NCI-H69 (cell line): ENCODE data around the gene GADL1.

ENCODE experiments used
- DNase-seq: peaks from one replicate; lab custom pipeline; 2025; lab: John Stamatoyannopoulos, UW

GADL1 gene

DNA sequence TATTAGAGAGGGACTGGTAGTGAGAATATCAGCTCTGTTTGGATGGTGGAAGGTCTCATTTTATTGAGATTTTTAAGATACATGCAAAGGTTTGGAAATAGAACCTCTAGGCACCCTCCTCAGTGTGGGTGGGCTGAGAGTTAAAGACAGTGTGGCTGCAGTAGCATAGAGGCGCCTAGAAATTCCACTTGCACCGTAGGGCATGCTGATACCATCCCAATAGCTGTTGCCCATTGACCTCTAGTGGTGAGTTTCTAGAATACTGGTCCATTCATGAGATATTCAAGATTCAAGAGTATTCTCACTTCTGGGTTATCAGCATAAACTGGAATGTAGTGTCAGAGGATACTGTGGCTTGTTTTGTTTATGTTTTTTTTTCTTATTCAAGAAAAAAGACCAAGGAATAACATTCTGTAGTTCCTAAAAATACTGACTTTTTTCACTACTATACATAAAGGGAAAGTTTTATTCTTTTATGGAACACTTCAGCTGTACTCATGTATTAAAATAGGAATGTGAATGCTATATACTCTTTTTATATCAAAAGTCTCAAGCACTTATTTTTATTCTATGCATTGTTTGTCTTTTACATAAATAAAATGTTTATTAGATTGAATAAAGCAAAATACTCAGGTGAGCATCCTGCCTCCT lies 200.9 kb downstream of the GADL1 start:
- peak; percentile 75 for DNase-seq

DNA sequence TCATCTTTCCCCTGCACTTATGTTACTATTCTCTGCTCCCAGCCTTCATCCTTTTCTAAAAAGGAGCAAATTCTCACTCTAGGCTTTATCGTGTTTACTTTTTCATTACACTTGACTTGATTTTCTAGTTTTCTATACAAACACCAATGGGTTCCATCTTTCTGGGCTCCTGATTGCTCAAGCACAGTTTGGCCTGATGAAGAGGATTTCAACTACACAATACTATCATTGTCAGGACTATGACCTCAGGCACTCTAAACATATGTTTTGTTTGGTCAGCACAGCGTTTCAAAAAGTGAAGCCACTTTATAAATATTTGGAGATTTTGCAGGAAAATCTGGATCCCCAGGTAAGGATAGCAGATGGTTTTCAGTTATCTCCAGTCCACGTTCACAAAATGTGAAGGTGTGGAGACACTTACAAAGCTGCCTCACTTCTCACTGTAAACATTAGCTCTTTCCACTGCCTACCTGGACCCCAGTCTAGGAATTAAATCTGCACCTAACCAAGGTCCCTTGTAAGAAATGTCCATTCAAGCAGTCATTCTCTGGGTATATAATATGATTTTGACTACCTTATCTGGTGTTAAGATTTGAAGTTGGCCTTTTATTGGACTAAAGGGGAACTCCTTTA lies 201.8 kb downstream of the GADL1 start:
- DNase-seq = no peak

DNA sequence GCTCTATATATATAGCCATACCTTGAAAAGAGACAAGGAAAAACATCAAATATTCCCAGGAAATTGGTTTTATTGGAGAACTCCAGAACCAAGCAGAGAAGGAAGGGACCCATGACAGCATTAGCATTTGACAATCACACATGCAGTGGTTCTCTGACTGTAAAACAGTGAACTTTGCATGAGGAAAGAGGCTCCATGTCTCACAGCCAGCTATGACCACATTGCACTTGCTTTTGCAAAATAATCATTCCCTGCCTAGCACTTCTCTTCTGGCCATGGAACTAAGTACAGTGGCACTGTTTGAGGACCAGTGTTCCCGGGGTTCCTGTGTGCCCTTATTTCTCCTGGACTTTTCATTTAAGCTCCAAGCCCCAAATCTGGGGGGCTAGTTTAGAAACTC lies 202.5 kb downstream of the GADL1 start:
- no peak for DNase-seq

DNA sequence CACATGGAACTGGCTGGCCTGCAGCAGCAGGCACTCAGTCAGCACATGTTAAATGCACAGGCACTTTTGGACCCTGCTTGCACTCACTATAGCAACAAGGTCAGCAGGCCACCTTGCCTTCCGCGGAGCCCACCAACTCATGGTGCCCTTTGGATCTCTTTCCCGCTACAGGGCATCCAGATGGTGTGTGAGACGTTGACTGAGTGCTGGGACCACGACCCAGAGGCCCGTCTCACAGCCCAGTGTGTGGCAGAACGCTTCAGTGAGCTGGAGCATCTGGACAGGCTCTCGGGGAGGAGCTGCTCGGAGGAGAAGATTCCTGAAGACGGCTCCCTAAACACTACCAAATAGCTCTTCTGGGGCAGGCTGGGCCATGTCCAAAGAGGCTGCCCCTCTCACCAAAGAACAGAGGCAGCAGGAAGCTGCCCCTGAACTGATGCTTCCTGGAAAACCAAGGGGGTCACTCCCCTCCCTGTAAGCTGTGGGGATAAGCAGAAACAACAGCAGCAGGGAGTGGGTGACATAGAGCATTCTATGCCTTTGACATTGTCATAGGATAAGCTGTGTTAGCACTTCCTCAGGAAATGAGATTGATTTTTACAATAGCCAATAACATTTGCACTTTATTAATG lies 203.1 kb downstream of the GADL1 start:
- DNase-seq = peak; percentile 4

DNA sequence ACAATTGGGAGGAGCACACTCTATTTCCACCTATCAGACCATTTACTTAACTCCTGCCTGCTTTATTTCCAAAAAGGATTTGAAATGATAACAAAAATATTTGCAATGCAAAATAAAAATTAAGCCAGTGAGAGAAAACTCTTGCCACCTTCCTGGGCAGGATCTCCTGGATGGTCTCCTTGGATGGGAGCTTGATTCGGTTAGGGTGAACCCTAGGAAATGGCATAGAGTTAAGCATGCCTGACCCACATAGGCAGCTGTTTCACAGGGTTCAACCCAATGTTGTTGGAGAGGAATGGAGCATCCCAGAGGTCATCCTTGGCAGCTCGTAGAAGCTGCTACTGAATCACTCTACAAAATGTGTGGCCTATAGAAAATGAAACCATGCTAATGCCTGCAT lies 204.3 kb downstream of the GADL1 start:
- no peak for DNase-seq

DNA sequence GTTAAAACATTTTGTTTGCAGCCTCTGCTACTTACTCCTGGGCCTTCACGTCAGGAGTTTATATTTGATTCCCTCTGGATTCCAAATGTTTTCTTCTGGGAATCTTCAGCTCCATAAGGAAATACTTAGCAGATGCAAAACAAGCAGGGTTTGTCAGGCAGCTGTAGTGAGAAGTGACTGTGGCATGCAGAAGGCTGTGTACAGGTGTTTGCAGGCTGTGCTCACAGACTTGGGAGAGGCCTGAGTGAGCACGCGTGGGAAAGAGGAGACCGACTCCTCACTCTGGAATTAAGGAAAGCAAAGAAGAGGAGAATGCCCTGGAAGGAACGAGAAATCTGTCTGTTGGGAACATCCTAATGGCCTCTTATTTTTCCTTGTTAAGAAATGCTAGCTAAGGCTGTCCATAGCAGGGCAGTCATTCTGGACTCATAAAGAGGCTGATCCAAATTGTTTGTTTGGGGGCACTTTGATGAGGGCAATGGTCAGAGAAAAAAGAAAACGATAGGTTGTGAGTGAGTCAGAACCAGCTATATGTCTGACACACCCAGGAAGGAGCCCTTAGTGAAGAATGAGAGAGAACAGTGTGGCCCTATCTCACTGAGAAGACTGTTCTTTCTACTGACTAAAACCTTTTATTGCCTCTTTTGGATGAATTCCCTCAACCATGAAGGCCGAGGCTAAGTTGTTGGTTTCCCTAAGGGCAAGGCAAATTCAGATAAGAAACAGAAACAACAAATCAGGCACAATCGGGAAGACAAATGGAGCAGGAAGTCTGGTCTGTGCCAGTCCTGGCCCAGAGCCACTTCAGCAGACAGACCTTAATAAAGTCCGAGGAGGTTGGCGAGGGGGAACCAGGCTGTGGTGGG lies 205.5 kb downstream of the GADL1 start:
- DNase-seq = peak; percentile 83

DNA sequence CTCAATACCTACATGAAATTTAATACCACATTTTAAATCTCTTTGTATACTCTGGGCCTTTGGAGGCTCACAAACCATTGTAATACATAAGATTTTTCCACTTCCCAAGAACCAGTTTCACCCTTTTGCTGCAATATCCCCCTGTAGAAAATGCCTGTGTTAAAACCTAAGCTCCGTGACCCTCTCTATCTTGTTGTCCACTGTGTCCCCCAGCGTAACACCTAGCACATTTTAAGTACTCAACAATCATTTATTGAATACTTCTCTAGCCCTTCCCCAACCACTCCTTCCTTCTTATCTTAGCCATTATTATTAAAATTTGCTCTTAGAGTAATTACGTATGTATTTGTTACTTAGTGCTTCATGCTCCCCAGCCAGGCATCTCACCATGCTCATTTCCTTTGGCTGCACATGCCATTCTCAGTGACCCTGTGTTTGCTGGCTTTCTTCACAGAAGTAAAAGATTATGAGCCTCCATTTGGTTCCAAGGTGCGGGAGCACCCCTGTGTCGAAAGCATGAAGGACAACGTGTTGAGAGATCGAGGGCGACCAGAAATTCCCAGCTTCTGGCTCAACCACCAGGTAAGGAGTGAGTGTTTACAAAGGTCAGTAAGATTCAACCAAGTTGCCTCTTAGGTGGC lies 206.4 kb downstream of the GADL1 start:
- no peak for DNase-seq

DNA sequence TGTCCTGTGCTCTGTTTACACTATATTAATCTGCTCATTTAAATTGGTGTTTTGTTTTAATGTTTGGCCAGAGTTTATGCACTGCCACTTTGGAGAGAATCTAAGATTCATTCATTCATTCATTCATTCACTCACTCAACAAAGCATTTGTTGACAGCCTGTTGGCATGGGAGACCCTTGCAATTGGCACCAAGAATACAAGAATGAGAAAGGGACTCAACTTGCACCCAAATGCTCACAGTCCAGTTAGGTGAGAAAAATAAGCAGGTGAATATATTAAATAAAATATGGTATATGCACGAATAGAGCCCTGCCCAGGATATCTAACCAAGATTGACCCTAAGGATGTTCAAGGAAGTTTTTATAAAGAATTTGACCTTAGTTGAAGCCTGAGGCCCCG lies 207.7 kb downstream of the GADL1 start:
- no peak for DNase-seq

DNA sequence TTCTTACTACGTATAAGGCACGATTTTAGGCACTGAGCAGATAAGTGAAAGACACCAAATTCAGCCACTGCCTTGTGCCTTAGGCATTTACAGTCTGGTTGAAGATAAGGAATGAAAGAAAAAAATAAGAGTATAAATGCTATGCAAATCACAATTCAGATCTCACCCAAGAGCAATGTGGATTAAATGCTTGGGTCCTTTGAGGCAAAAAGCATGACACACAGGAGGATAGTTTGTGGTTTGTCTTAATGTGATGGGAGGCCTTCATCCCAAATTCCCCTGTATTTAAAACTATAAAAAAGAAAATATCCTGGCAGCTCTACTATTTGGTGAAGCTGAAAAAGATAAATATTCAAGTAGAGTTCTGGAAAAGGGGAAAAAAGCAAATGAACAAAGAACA lies 208.3 kb downstream of the GADL1 start:
- DNase-seq = no peak

DNA sequence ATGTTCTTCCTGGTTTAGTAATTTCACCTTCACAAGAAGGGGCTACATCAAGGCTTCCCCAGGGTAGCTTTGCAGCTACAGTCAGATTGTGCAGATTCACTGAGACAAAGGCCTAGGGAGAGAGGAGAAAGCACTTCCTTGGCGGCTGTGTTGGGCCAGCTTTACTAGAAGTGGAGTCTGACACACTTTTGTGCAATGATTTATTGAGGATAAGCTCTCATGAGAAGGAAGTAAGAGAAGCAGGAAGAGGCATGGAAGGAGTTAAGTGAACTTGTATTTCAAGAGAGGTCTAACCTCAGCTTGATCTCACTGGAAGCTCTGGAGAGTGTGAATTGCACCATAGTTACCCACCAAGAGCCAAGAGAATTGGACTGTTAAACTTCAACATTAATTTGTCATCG lies 209.2 kb downstream of the GADL1 start:
- DNase-seq = no peak

DNA sequence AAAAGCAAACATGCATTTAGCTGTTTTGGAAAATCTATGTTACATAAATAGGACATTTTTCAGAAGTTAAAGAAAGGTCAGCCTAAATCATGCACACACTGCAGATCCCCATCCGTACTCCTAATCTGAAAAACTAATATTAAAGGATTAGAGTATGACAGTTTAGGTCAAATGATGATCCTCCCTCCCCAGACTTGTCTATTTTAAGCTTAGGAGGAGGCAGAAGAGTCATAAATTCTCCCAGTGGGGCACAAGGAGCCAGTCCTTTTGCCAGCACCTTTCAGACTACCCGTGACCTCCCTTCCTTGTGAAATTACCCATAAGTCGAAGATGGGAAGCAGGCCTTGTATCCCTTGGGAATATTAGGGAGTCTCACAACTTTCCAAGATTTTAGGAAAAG lies 210.1 kb downstream of the GADL1 start:
- no peak for DNase-seq

DNA sequence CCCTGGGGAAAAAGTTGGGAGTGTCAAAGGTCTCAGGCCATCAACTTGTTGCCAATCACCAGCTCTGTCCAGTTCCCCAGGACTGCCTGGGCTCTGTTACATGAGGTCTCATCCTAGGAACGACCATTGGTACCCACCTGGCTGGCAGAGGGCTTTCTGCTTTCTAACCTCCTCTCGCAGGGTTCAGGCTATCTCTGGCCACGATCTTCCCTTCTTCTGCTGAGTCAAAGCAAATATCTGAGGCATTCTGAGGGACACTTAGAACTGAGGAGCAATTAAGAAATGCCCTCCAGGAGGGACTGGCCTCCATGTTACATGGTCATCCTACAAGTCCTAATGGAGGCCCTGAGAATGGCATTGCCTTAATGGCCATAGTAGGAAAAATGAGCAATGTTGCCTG lies 210.7 kb downstream of the GADL1 start:
- no peak for DNase-seq

DNA sequence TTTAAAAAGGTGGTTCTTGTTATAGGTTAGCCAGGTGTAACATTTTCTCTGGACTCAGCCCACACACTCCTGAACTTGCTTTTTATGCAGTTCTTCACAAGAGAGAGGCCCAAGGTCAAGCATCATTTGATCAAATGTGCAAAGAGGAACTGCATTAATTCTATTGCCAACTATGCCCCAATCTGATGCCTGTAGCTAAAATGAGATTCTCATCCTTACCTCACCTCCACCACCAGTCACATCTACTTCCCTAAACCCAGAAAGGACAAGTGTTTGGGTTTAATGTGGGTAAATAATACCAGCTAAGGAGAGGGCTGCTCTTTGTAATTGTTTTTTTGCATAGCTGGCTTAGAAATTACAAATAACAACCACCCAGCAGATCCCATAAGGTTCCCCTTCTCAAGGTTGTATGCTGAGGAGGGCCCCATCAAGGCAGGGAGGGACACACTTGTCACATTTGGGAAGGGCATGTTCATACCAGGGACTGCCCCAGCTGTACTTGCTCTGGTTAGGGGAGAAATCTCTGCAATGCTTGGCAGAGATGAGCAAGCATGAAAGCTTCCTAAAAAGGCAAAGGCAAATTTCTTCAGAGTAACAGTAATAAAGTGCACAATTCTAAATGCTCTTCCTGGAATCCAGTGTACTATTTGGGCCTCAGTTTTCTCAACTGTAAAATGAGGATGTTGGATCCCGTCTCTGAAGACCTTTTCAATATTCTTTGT lies 211.9 kb downstream of the GADL1 start:
- DNase-seq = no peak

DNA sequence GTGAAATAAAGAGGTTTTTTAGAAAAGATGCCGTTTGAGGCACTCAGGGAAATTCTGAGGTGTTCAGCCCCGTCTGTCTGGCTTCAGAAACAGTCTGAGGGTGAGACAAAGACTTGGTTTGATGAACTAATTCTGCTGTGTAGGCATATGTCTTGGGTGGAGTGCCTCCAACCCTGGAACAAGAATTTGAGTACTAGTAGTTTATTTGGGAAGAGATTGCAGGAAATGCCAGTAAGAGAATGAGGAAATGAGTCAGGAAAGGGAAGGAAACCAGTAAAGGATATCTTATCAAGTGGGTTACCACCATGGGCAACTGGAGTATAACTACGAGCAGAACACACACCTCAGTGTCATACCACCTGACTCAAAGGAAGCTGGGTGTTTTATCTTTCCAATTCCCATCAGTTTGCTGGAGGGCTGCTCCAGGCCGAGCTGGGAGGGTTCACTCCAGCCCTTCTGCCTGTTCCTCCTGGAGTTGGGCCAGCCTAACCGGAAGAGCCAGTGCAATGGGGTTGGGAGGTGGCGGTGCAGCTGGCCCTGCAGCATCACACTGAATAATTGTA lies 212.7 kb downstream of the GADL1 start:
- DNase-seq = no peak

DNA sequence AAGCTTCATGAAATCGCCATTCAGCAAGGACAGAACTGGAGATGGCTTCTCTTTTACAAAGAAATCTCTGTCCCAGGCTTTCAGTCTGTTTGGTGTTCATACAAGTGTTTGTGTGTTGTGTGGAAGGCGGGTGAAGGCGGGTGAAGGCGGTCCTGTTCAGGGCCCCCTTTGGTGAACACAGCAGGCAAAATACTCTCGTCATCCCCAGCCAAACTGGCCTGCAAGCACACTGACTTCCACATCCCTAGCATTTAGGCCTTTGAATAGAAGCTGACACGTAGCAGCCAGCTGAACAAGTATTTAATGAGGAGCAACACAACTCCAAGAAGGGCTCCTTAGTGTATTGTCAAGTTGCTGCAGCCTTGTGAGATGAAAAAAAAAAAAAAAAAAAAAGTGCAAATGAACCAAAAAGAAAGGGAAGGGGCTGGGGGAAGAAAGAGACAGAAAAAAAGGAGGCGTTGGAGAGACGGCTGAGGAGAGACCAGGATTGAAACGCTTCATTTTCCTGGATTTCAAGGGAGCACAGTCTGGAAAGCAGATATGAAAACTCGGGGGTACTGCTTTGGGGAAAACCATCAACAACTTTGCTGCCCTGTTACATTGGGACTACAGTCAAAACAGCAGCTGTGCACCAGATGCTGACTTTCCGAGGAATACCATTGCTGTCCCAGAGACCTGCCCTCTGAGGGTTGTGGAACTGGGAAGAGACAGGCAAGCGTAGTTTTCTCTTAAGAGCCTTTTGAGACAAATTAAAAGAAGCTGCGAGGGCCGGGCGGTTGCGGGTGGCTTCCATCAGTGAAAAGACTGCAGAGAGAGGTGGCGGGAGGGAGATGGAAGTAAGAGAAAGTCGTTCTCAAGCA lies 213.4 kb downstream of the GADL1 start:
- DNase-seq = no peak

DNA sequence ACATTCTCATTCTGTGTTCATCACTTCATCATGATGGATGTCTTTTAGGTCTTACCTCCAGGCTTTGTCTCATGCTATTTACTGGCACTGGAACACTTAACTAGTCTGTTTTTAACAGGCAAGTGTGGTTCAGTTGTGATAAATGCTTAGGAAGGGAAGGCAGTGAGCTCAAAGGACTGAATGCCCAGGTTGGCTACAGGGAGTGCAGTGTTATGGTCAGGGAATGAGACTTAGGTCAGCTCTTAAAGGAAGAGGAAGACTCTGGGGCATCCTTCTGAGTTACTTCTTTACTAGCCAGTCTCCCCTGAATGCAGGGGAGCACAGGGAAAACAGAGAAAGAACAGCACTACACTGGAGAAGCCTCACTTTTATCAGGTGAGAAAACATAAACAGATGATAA lies 215.4 kb downstream of the GADL1 start:
- DNase-seq = no peak

DNA sequence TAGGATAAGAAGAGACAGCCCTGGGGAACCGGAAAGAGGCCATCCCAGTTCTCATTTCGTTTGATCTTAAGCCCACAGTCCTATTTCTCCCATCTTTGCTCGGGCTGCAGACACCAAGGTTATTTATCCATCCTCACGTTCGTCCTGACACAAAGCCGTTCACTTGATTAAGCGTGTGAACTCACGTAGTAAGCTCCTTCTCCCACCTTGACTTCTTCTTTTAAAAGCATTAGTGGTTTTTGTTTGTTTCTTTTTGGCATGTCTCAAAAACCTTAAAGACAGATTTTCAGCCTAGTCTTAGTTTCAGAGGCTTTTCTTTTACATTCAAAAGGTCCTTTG lies 217.1 kb downstream of the GADL1 start:
- DNase-seq = no peak

DNA sequence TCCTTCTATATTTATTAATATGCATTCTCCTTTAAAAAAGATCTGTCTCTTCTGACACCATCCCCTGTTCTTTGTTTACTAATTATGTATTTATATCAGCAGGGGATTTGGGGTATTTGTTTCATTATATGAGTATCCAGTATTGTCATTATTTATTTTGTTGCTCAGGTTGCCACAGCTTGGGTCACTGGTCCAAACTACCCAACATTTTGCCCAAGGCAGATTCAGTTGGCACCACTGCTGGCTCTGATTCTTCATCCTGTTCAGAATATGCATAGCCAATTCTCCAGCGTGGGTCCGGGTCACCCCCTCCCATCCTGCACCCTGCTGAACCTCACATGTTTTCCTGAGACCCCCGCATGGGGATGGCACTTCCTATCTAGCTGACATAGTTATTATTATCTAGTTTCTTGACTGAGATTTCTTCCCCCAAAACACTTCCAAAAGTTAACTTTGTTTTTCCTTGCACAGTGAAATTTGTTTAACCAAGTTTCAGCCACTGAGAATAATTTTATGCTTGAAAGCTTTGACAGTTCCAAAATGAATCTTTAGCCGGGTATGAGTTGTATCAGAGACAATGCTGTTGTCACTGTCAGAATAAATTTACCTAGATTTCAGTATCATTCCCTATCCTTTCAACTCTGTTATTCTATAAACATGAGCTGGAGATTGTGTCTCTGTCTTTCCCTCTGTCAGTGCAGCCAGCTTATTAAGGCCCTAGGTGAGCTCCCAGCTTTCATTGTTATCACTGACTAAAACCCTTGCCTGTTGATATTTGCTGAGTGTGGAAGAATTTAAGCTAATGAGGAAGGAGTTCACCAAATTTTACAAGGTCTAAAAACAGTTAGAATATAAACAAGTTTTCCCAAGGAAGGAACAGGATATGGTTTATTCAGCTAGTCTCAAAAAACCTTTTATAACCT lies 217.8 kb downstream of the GADL1 start:
- DNase-seq = no peak
